Prostate gland (tissue), 2 donors: ENCODE data around the gene GPR52.

Experiments
- POLR2AphosphoS5 ChIP-seq: sonication (generic); formaldehyde crosslinking; IDR thresholded peaks from one replicate; pipeline ENCODE4 v1.6.1; 2017; ENCODE audit warnings: antibody characterized with exemption
- TF ChIP-seq, protein P1 (sequence below), 4 experiments: fragments of 200-600 bp in 2 of 4; fragments of 450-650 bp in 2 of 4; sonication (generic) in 2 of 4; IDR thresholded peaks; 1 replicate in 3 of 4; 2 replicates in 1 of 4; pipeline ENCODE4 v1.5.1; 2016 to 2019; ENCODE audit warnings: antibody characterized with exemption in 4 of 4, mild to moderate bottlenecking in 2 of 4, moderate library complexity in 2 of 4

DNA sequence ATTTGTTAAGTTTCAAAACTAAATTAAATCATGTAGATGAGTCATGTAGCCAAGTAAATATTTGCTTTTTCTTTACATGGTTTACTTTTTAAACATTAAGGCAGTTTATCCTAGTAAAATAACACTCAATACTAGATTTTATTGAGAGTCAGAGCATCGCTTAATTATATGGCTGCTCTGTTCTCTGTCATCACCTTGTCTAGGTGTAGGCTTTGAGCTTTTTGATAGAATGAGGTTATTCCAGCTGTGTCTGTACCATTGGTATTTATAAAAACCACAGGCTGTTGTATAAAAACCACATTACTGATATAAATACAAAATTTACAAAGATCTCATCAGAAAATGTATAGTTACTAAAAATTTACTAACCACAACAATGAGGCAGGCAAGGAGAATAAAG is 42.5 kb upstream of the GPR52 start:
- TF ChIP-seq, protein P1, sequence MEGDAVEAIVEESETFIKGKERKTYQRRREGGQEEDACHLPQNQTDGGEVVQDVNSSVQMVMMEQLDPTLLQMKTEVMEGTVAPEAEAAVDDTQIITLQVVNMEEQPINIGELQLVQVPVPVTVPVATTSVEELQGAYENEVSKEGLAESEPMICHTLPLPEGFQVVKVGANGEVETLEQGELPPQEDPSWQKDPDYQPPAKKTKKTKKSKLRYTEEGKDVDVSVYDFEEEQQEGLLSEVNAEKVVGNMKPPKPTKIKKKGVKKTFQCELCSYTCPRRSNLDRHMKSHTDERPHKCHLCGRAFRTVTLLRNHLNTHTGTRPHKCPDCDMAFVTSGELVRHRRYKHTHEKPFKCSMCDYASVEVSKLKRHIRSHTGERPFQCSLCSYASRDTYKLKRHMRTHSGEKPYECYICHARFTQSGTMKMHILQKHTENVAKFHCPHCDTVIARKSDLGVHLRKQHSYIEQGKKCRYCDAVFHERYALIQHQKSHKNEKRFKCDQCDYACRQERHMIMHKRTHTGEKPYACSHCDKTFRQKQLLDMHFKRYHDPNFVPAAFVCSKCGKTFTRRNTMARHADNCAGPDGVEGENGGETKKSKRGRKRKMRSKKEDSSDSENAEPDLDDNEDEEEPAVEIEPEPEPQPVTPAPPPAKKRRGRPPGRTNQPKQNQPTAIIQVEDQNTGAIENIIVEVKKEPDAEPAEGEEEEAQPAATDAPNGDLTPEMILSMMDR (IDR thresholded peaks at IDR 0.05): no peak
- no peak for TF ChIP-seq POLR2AphosphoS5
